CD4-positive, alpha-beta T cell treated with Interleukin-17A for 1 hour (primary cell): Measurements from ENCODE around the gene ZKSCAN5.

ENCODE experiments used
- DNase-seq: peaks from one replicate; pipeline ENCODE4 v3.0.0-alpha.2; 2020

Gene ZKSCAN5

DNA sequence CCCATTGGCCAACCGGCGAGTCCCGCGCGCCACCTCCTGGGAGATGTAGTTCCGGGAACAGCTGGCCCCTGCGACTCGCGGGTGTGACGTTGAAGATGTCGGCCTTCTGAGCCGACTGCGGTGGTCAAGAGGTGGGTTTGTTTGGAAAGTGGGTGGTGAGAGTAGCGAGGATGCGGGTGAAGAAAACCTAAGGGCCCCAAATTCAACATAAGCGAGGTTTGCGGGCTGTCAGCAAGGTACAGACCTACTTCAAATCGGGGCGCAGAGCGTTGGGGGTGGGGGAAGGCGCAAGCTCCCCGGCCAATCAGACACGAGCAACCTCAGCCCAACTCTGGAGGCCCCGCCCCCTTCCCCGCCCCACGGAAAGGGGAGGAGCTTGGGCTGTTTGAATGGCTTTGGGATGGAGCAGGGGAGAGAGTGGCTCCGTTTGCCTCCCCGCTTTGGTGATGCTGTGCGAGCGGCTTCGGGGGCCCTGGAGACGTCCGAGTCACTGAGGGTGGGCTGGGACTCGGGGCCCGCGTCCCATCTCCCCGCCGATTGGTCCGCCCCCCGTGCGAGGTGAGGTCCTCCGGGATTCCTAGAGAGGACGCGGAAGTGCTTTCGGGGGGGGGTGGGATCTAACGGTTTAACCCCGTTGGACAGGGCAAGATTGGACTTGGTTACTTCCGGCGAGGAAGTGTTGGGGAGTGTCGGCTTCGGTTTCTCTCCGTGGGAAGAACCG is at the start of gene ZKSCAN5:
ZKSCAN5 (plus strand) TSS at position 60 of the 721 bp plus-strand sequence. CDS start 1,383 bp downstream, outside the sequence.
- peak; percentile 97 for DNase-seq

- no peak for DNase-seq
Measured at GRCh38 chr7:99455874-99456273, 48.6 kb upstream of the ZKSCAN5 start.

DNA sequence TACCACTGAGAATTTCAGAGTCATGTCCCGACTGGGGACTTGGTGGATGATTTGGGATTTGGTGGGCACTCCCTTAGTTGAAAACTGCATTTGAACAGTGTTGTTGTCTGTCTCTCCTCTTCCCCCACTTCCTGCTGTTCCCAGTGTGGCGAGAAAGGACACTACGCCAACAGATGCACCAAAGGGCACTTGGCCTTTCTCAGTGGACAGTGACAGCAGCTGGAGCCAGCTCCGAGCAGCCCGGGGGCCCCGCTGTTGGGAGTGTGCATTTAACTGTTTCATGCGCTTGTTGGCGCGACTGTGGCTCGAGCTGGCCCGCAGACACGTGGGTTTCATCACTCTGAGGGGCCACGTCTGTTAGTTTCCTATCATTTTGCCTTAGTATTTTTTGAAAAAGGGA is 48.2 kb upstream of the ZKSCAN5 start:
- DNase-seq: no peak

- no peak for DNase-seq
Measured at GRCh38 chr7:99457050-99457649, 47.3 kb upstream of the ZKSCAN5 start.

GRCh38 chr7:99457650-99458493 is 46.6 kb upstream of the ZKSCAN5 start:
- DNase-seq: no peak

DNA sequence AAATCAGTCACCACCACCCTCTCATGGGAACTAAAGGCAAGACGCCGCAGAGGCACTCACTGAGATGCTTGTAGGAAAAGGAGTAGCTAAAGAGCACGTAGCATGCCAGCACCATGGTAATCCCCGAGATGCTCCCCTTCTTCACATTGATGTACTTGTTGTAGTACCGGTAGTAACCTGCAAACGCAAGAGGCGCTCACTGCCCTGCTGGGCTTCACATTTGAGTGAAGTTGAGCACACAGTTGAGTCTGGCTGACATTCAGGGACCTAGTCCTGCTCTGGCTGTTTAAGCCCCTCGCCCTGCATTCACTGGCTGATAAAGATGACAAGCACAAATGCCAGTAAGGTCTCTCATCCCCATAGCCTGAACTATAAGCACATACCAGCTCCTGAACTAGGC is 45.4 kb upstream of the ZKSCAN5 start:
- DNase-seq: peak; percentile 29

GRCh38 chr7:99460651-99461050 is 43.8 kb upstream of the ZKSCAN5 start:
- DNase-seq: no peak

DNA sequence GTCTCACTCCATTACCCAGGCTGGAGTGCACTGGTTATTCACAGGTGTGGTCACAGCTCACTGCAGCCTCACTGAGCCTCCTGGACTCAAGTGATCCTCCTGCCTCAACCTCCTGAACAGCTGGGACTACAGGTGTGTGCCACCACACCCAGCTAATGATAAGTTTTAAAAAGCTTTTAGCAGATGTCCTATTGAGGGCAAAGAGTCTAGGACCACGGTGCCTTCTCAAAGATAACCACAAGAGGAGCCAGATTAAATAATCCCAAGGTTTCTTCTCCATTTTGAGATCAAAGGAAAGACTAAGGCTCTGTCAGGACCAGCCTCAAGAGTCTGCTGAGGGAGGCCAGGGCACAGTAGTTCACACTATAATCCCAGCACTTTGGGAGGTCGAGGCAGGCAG is 43.2 kb upstream of the ZKSCAN5 start:
- DNase-seq: no peak

- DNase-seq: no peak
Measured at GRCh38 chr7:99465421-99465768, 39.1 kb upstream of the ZKSCAN5 start.

DNA sequence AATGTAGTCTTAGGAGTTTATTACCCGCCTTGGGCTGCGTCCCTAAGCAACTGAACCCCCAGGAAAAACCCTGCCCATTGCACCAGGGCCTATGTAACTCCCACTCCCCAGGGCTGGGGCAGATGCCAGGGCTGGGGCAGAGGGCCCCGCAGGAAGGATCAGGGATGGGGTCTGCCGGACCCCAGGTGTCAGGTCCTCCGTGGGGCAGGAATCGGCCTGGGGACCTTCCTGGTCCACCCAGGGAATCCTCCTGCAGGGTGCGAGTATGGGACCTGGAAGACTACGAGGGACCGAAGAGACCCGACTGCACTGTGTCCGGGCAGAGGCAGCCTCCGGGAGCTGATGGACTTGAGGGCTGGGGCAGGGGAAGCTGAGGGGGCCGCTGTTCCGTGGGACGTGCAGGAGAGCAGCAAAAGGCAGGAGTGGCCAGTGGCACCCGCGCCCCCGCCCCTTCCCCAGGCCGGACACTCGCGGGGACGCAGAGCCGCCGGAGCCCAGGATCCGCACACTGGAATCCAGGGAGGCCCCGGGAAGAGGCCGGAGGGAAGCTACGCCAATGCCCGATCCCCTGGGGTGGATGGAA is 36.0 kb upstream of the ZKSCAN5 start:
- no peak for DNase-seq

DNA sequence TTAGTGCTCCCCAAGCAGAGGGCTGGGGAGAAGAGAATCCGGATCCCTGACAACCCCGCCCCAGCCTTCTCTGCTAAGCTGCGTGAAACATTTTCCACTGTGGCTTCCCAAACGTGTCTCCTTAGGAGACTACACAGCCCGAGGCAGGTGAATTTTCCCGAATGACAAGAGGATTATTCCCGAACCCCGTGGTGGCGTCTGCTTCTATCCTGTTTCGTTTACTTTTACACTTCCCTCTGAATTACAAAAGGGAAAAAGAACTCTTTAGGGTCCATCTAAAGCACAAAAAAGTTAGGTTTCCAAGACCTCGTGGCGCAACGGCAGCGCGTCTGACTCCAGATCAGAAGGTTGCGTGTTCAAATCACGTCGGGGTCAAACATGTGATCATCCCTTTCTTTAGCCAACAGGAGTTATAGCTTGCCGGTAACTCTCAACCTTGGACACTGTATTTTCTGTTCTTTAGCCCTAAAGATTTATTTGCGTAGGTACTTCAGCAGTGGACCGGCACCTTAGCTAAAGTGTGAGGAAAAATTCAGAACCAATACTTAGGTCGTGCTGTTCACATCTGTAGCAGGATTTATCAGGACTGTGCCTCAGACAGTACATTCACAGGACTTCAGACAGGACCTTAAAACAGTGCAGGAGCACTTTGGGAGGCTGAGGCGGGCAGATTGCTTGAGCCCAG is 34.9 kb upstream of the ZKSCAN5 start:
- DNase-seq: no peak

DNA sequence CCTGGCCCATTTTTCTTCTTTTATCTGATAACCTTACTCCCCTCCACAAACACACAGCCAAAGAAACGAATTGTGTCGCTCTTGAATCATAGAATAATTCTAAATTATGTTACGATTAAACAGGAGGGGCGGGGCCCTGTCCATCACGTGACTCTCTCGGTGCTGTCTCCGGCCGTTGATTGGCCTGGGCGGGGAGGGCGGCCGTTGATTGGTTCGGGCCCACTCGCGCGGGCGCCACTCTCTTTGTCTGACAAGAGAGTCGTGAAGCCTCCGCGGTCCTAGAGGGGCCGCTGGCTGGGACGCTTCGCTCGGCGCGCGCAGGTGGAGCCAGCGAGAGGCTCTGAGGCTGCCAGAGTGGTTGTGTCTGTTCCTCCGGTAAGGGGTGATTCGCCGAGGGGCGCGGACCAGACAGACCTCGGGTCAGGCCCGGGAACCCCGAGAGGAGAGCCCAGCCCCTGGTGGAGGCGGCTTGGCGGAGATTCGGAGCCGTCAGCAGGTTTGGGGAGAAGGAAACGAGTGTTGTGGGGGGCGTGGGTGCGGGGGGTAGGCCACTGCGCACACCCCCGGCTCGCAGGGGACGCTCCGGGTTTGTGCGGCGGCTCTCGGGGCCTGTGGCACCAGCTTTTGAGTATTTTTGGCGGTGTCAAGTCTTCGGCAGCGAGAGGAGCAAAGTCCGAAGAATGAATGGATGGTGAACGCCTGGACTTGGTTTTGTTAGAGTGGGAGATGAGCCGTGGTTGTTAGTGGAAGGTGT is 31.7 kb upstream of the ZKSCAN5 start, which contains the start of gene ZNF789:
ZNF789 (plus strand) TSS at position 330 of the 754 bp plus-strand sequence. CDS start 3,567 bp downstream, outside the sequence.
- peak; percentile 98 for DNase-seq

DNA sequence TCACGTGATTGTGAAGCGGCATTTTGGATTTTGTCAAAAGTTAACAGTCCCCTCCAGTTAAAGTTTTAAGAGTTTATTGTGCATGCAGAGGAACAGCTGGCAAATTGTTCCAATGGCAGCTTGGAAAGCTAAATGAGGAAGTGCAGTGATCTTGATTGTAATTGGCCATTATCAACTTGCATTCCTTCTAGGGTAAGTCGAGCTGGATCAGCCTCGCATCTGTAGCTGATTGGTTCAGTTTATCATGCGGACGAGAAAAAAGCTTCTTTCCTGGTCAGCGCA is 31.2 kb upstream of the ZKSCAN5 start:
- DNase-seq: peak; percentile 42

GRCh38 chr7:99476107-99476506 is 28.4 kb upstream of the ZKSCAN5 start:
- no peak for DNase-seq

DNA sequence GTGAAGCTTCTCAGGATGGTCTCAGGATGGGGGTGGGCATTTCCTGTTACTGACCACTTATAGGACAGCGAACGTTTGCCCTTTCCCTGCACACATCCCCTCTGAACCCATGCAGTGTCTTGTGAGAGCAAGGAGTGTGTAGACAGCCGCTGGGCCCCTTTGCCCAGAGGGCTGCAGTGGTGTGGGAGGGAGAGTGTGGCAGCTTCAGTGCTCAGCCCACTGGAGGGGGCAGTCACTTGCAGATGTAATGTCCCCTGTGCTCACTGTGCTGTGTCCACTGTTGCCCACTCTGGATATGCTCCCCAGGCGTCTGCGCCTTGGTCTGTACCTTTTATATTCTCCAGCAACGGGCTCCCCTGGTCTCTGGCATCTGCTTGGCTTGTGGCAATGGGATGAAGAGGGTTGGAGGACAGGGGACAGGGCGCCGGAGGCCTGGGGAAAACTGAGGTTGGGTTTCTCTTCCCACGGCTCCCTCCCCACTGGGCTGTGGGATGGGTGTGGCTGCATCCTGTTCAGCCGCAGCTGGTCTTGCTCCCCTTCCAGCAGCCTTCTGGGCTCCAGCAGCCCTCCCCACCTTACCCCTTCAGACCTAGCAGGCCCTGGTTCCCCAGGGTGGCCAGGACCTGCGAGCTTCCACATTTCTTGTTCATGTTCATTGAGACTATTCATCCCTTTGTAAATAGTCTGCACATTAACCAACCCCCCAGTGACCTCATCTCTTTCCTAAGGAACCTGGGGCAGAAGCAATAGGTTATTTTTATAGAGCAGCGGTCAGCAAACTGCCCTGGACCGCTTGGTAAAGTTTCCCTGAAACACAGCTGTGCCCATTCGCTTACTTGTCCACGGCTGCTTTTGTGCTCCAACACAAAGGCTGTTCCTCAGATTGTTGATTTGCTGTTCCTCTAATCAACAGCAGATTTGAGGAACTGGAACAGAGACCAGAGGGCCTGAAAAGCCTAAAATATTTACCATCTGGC is 25.7 kb upstream of the ZKSCAN5 start:
- DNase-seq: no peak

- no peak for DNase-seq
Measured at GRCh38 chr7:99485094-99485493, 19.4 kb upstream of the ZKSCAN5 start.

DNA sequence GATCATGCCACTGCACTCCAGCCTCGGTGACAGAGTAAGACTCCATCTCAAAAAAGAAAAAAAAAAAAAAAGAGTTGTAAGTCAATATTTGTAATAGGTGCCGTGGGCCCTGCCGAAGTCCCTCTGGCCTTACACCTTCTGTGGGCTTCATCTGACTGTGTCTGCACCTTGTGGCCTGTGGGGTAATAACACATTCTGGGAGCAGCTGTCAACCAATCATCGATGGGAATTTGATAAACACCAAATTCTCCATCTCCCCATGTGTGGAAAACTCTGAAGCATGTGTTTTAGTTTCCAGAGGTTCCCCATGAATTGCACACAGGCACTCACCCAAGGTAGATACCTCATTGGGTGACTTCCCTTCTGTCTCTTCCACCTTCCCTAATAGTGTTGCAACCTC is 15.2 kb upstream of the ZKSCAN5 start:
- DNase-seq: peak; percentile 20

- no peak for DNase-seq
Measured at GRCh38 chr7:99490878-99491277, 13.6 kb upstream of the ZKSCAN5 start.

DNA sequence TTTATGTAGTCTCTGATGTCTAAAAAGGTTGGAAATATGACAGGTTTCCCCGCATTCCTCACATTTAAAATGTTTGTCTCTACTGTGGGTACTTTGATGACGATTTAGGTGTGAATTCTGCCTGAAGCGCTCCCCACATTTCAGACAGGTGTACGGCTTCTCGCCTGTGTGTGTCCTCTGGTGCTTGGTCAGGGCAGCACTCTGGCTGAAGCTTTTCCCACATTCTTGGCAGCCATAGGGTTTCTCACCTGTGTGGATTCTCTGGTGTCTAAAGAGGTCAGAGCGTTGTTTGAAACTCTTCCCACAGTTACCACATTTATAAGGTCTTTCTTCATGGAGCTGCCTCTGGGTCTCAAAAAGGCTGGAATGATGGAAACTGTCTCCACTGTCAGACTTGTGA is 10.6 kb upstream of the ZKSCAN5 start:
- DNase-seq: no peak

DNA sequence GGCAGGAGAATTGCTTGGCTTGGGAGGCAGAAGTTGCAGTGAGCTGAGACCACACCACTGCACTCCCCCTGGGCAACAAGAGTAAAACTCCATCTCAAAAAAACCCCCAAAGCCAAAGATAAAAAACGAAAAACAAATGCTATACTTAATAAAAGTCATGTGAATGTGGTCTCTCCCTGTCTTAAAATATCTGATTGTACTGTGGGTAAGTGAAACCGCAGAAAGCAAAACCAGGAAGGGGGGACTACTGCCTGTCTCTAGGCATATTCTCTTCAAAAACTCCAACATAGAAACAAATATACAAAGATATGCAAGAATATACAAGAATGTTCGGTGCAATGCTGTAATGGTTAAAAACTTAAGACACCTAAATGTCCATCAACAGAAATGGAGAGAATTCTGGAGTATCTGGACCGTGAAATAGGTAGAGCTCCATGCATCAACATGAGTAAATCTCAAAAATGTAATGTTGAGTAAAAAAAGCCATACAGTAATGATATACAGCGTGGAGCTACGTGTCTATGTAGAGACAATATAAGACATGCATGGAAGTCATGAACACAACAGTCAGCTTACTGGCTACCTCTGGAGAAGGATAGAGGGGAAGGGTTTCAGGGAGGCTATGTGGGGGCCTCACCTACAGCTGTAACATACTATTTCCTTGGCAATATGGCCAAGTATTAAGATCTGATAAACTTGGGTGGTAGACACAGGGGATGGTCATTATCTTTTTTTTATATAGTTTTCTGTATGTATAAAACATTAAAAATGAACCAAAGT is 6.5 kb upstream of the ZKSCAN5 start:
- peak; percentile 43 for DNase-seq
